A204.1 (cell line): ENCODE results near the gene ABCA4.

Source experiments
- FAIRE-seq: peaks from 2 replicates; lab custom pipeline; 2012; peaks lifted over from hg19 to GRCh38; lab: Jason Lieb, UNC

Gene ABCA4

DNA sequence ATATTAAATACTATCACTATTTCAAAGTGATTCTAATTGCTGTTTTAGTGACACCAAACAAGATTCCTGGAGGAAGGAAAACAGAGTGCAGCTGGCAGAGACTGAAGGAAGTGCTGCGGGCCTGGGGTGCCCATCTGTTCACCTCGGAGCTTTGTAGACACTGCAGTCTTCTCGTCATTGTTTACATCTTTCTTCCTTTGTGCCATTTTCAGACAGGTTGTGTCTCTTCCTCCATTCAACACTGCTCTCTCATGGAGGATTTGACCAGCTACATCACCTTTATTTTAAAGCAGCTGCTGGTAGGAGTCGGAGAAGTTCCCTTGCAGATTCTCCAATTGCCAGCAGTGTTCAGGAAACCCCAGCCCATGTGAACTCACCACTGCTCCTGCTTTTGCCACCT lies 37.3 kb downstream of the ABCA4 start:
- no peak for FAIRE-seq

DNA sequence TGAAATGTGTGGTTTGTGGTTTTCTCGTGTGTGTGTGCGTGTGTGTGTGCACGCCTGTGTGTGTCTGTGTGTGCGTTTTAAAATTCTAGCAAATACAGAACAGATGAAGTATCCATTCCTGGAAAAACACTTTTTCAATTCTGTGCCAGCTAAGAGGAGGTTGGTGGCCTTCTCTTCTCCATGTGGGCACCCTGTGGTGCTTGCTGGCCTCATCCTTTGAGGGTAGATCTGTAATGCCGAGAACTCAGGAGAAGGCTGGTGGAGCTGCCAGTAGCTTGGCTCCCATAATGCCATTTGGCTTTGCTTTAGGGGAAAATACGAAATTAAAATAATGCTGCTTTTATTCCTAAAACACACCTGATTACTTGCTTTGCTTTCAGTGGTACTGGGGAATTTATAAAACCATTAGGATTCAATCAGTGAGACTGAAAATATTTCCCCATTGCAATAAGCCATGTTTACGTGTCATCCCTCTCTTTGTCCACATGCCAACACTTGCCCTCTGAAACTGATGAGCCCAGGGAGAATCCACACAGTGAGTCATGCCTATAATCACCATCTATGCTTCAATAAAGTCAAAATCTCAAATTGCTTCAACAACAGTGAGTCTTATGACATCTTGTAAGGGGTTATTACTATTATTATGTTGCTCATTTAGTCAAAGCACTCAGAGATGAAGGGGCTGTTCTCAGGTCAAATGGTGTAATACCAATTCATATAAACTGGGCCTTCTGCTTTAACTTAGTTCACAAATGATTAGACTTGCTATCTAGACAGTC lies 39.2 kb downstream of the ABCA4 start:
- no peak for FAIRE-seq

DNA sequence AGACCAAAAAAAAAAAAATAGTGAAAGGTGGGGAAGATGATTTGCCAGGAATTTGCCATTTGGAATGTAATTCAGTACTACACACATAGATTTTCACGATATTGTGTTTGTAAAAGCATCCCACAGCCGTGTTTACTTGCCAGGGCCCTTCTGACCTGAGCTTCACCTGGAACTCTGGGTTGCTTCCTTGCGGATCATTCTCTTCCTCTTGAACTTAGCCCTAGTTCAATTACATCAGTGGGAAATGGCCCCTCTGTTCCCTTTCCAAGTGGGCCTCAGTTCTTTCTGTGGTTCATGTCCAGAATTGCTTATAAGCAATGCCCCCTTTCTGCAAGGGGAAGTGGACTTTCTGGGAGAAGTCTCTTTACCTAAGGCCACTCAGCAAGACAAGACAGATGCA lies 41.0 kb downstream of the ABCA4 start:
- no peak for FAIRE-seq

DNA sequence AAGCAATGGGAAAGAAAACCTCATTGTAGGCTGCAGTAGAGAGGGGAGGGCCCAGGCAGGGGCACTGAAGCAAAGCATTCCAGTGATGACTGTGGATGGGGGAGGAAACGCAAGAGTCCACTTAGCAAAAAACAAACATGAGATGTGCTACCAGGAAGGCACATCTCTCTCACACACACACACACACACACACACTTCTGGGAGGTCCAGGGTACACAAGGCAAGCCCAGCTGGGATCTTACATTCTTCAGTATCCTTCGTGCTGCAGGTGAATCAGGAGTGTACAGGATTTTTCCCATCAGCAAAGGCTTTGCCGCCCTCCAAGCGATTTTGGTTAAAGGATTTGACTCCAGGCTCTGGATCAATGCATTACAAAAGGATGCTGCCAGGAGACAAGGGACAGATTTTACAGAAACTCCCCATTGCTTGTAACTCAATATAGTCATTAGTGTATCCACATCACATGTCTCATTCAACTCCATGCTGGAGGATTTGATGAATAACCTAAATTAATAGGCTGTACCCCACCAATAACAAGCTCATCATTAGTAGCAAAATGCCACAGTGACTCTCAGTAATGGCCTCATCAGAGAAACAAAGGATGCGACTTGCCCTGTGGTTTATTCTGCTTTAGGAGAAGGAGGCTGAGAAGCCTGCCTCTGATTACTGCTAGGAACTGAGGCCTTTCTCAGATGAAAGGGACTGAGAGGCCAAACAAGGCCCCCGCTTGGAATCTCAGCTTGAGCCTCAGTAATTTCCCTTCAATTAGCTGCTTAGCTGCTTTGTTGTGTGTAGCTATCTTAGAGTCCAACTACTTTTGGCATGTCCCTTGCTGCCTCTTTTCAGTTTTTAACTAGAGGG lies 41.6 kb downstream of the ABCA4 start:
- no peak for FAIRE-seq

DNA sequence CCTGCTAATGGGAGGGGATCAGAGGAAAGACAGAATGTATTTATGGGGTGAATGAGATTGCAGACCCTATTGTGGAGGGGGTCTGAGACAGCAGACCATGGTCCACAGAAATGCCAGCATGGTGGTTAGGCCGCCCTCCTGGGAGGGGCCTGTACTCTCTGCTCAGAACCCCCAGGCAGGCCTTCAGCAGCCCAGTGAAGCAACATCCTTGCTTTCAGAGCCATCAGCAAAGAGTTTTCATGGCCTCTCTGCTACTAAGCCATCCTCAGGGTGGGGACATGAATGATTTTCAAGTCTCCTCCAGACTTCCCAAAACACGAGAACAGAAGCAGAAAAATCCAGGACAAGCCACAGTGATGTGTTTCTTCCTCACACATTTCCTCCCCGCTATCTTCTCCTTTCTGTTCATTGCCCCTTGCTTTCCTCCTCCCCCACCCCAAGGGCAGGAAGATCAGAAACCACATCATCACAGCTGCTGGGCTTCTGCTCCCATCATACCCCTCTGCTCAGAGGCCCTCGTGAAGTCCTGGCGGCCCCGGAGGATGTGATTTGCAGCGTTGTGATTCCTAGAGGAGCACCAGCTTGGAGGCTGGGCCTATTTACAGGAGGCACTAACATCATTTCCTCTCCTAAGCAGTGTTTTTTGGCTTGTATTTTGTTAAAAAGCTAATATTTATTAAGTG lies 48.0 kb downstream of the ABCA4 start:
- no peak for FAIRE-seq

DNA sequence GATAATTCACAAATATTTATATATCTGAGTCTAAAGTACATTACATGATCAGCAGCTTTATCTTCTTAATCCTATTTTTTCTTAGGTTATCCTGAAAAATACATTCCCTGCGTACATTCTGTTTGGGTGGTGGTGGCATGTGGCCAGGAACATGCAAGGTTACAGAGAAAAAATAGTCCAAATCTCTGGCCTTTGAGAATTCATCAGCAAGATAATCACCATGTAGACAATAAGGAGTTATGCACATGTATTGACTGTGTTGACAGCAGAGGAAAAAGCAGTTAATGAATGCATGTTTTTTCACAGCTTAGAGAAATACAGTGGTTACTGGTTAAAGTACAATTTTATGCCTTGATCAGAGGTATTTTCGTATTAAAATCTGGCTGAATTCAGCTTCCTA lies 49.0 kb downstream of the ABCA4 start:
- FAIRE-seq: no peak

DNA sequence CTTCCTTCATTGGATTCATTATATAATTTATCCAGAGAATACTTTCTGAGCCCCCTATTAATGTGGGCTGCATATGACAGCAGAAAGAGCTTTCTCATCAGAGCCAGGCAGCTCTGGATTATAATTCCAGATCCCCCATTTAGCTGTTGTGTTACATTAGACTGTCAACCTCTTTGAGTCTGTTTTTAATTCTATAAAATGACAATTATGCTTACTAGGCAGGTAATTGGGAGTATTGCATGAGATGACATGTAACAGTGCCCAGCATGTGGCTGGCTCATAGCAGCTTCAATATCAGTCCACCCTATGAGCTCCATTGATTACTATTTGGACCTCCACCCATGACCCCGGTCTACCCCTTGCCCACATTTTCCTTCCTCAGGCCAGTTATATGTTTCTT lies 49.6 kb downstream of the ABCA4 start:
- no peak for FAIRE-seq

DNA sequence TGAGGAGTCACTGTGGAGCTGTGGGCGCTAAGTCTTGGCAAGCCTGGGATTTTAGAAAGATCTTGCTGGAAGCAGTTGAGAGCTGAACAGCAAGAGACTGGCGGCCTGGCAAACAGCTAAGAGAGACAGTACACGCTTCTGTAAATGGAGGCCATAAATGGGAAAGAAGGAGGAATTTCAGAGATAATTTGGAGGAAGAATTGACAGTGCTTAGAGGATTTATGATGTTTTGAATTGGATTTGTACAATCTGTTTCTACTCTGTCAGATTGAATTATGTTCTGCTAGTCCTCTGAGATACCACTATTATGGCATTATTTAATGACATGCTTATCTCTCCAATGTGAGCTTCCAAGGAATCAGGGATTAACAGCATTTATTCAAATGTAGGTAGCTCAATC lies 50.1 kb downstream of the ABCA4 start:
- no peak for FAIRE-seq

DNA sequence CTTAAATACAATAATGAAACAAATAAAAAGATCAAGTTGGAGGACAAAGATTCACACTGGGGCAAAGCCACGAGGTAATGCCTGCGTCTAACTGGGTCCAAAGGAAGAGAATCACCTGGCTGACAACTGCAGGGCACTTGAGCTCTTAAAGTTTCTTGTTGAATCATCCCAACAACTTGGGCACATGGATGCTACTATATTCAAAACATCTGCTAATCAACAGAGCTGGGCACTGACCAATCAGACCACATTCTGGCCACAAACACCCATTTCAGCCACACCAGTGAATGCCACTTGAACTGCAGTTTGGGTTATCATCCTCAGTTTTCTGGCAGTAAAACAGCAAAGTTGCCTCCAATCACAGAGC lies 51.0 kb downstream of the ABCA4 start:
- no peak for FAIRE-seq

DNA sequence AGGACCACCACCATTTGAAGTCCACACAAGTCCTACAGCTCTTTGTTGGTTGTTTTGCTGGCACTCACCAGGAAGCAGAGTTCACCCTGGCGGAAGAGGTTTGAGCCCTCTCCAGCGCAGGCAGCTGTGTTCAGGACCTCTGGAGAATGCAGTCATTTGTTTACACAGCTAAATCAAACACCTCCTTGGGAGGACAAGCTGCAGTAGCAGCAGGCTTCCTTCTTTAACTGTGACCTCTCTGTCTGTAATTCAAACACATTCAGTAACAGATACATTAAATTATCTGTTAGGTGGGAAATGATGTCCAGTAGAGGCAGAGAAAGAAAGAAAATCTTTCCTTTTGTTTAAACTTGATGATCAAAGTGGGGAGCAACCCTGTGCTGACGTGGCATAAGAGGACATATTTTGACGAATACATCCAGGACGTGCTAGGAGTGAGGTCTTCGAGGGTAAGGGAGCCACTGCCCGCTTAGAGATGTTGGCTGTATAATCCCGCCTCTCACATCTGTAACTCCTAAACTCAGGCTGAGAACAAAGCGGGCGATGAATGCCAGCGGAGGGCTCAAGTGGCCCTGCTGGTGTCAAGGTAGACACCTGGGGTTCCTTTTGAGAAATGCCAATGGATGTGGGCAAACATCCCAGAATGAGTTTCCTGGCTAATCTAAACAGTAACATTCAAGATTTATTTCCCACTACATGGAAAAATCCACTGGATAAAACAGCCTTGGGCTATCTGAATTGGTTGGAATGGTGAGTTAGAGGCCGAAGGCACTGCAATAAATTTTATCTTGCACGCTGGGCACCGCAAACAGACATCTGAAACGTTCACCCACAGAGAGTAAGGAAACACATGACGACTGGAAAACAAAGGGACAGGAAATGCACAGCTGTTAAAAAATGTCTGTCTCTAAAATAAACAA lies 51.7 kb downstream of the ABCA4 start:
- no peak for FAIRE-seq

DNA sequence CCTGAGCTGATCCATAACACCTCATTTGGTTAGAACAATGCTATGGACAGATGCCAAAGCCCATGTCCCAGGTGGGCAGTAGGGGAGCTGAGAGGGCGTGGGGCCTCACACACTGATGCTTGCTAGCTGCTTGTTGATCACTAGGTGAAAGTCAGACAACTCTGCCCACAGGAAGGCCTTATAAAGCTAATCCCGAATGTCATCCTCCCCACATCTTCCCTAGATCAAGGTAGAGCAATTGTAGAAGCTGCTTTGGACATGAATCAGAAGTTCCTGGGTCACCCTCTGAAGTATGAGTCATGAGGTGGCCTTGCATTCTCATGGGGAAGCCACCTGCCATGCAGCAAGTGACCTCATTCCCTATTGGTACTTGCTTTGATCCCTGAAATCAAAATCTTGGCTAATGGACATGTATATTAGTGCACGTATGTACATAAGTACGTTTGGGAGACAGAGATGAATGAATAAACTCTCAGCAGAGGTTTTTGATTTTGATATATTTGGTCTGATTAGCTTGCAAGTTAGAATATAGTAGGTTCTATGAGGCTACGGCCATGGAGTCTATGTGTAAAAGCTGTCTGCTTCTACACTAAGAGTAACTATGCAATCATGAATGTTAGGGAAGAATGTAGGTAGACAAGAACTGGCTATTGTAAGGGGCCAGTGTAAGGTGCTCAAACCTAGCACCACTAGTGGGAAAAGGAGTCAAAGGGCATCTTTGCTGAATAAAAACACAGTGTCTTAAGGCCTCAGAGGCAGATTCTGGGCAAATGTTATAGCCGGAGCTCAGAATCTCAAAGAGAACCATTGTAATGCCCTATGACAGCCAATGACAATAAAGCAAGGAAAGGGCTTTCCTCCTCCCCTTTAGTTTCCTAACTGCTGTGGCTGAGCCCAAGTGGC lies 52.6 kb downstream of the ABCA4 start:
- no peak for FAIRE-seq

DNA sequence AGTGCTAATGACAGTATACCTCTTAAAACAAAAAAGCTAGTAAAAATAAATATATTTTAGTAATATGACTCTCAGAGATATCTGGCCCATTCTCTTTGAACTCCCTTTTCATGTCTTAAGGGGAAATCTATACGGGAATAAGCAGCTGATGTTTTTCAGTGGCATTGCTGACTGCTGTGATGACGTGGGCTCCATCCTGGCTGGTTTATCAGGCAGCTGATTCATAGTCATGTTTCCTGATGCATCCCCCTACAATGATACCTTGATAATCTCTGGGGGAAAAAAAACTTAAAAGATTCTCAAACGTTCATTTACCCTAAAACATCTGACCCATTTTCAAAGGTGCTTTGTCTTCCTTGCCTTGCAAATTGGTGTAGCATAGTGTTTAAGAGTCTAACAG lies 53.8 kb downstream of the ABCA4 start:
- no peak for FAIRE-seq

DNA sequence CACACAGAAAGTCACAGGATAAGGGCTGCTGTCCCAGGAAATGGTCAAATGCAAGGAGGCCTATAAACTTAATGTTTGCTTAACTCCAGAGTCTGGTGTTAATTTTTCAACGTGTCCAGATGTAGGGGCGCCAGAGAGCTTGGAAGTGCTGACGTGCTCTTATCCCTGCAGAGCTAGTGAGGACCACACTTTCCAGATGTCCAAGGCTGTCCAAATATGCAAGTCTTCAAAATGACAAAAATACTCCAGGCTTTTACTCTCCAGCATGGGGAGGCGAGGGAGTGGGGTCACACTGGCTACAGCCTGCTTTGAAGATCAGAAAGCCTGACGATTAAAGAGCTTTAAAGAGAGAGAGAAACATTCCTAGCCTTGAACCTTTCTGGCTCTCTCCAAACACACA lies 57.6 kb downstream of the ABCA4 start:
- FAIRE-seq: no peak

DNA sequence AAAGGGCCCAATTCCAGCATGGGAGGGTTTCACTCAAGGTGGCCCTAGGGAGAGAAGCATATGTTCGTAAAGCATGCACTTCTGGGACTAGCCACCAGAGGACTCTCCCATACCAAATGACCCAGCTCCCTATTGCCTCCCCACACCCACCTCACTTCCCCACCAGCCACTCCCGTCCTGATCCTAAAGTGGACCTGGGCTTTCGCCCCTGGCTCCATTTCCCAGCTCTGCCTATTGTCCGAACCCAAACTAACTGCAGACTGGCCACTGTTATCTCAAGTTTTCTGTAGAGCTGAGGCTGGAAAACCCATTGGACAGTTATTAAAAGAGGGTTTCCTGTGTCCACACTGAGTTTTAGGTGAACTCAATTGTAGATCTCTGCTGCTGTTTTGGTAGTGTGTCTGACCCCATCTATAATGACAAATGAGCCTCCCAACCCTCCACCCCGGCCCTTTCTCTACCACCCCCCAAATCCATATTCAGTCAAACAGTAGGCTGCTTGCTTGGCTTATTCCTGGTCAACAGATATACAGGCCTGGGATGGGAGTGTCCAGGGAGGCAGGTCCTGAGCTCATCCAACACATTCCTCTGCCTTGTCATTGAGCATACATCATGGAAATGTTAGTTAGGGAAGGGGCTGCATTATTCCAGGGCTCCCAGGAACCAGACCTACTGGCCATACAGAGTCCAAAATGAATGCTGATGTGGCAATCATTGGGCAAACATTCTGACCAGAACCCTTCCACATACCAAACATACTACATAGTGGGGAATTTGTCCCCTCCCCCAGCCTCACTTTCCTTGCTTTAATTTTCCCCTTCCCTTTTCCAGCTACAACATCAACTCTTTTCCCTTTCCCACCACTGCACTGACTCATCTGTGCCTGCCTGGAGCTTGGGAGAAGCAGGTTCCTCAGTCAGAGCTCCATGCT lies 59.2 kb downstream of the ABCA4 start:
- FAIRE-seq: no peak

DNA sequence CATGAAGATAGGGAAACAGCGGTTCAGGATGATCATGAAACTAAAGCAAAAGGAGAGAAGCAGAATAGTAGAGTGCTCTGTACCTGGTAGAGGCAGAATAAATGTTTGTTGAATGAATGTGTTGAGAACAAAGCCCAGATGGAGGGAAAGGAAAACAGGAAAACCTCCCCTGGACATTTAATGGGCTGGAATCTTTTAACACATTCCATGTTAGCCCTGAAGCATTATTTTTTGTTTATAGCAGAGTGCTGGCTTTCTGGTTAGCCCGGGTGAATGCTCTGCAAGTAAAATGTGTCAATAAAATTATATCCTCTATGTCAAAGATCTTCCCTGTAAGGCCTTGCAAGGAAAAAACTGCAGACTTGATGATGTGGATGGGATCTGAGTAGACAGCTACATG lies 60.2 kb downstream of the ABCA4 start:
- FAIRE-seq: no peak

DNA sequence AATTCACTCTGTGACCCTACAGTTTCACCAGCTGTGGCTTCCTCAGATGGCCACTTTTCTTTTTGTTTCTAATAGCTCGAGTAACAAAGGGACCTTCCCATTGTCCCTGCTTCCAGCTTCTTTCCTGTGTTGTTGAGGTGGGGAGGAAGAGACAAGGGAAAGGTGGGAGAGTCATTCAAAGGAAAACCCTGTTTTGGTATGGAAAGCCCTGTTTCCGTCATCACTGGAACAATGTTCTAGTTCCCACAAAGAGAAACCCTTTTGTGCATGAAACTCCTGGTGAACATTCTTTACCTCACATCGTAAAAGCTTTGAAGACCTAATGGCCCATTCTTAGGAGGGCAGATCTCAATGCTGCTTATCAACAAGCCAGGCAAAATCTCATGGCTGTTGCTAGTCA lies 62.2 kb downstream of the ABCA4 start:
- no peak for FAIRE-seq

DNA sequence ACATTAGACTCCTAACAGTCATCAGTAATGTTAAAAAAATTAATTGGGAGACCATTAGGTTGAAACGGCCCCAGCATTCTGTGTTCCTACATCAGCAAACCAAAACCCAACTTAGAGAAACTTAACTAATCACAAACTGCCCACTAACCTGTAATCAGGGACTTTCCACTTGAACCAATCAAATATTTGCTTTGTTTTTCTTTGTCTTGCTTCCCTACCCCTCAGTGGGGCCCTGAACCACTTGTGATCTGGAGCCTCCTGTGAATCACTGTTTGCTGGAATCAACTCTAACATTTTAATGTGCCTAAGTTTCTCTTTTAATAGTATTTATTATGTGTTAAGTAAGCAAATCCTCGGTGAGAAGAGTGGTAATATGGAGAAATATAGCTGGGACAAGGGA lies 64.0 kb downstream of the ABCA4 start:
- no peak for FAIRE-seq

DNA sequence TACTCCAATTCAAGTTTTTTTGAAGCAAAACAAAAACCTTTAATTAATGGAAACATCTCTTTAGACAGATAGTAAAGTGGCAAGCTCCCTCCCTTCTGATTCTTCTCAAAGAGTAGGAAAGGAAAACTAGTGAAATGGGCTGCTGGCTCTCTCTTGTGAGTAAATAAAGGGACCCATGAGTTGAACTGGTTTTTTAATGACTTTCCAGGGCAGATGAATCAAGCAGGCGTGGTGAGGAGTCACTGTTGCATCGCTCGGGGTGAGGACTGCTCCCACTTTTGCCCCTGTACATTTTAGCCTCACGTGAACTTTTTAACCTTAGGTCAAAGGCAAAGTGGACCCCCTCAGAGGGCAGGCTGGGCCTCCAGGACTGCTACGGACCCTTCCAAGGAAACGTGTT lies 64.8 kb downstream of the ABCA4 start:
- FAIRE-seq: no peak

DNA sequence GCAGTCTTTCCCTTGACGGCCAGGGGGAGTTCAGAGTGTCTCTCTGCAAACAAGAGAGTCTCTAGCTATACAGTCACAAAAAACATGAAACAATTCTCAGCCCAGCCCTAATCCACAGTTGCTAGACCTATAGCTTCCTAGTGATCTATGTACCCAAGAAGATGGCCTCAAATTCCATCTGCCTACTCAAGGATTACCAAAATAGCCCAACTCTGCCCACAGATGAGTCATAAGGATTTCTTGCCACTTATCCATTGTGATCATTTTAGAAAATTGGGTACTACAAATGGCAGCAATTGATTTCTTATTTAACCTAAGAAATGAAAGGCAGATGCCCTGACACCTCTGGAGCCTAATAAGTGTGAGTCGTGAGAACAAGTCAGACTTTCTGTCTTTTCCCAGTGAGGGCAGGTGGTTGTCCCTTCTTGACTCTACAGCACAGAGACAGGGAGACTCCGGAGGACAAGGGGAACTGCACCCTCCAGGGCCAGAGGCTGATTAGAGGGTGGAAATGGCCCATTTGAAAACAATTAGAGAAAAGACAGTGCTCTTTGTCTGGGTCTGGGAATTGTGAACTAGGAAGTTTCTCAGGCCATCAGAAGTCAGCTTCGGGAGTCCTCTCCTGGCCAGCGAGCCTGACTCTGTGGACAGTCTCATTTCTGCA lies 65.4 kb downstream of the ABCA4 start:
- no peak for FAIRE-seq
